Peyer's patch (tissue), 4 donors: ENCODE data around the gene GRK6.

Experiments used
- CTCF ChIP-seq, 6 experiments: fragments of 450-650 bp in 4 of 6; fragments of 200-600 bp in 2 of 6; sonication (generic) in 1 of 6; IDR thresholded peaks; one replicate each; pipeline ENCODE4 v1.5.1; 2017 to 2019; ENCODE audit warnings: antibody characterized with exemption in 6 of 6, mild to moderate bottlenecking in 3 of 6, moderate library complexity in 1 of 6
- POLR2A ChIP-seq, 2 donors: fragments of 450-650 bp; IDR thresholded peaks; one replicate each; pipeline ENCODE4 v1.5.1; 2017; ENCODE audit warnings: antibody characterized with exemption in 2 of 2, mild to moderate bottlenecking in 2 of 2, moderate library complexity in 2 of 2

DNA sequence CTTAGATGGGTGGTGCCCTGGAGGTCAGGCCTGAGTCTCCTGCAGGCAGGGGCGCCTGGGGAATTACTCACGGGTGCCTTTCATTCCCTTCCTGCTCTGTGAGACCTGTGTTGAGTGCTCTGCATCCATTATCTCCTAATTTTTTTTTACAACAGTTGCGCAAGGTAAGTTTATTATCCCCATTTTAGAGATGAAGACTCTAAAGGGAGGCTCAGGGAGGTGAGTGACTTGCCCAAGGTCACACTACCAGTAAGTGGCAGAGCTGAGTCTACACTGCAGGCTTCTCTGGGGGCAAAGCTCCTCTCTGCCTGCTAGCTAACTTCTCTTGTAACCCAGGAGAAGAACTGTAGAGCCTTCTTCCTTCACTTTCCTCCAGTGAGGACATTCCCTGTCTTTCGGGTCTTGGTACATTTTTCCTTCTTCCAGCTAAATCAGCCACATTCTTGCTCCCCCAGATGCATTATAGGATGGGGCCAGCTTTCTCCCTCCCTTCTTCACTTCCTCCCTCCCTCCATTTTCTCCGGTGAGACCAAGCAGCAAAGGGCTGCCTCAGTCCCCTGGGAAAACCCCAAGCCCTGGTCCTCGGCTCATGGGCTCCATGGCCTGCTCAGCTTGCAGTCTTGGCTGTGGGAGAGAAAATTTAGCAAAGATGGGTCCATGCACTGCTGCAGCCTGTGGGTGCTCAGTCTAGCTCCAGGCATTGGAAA, 21.9 kb downstream of the GRK6 start:
- TF ChIP-seq CTCF (IDR thresholded peaks at IDR 0.05): no peak
- no peak for TF ChIP-seq POLR2A (IDR thresholded peaks at IDR 0.05)
